Activated CD4-positive, CD25-positive, alpha-beta regulatory T cell treated with anti-CD3 and anti-CD28 coated beads, Interleukin-2, amount 50 U/mL, for 24 hours (primary cell): ENCODE data around the gene NTRK2.

Source experiments
- ATAC-seq, 2 donors: fragments of 150-1000 bp; cut with Tn5 transposase; one replicate each; pipeline ENCODE4 v1.10.0; 2021; ENCODE audit warnings: mild to moderate bottlenecking in 1 of 2, moderate library complexity in 1 of 2

Gene NTRK2

DNA sequence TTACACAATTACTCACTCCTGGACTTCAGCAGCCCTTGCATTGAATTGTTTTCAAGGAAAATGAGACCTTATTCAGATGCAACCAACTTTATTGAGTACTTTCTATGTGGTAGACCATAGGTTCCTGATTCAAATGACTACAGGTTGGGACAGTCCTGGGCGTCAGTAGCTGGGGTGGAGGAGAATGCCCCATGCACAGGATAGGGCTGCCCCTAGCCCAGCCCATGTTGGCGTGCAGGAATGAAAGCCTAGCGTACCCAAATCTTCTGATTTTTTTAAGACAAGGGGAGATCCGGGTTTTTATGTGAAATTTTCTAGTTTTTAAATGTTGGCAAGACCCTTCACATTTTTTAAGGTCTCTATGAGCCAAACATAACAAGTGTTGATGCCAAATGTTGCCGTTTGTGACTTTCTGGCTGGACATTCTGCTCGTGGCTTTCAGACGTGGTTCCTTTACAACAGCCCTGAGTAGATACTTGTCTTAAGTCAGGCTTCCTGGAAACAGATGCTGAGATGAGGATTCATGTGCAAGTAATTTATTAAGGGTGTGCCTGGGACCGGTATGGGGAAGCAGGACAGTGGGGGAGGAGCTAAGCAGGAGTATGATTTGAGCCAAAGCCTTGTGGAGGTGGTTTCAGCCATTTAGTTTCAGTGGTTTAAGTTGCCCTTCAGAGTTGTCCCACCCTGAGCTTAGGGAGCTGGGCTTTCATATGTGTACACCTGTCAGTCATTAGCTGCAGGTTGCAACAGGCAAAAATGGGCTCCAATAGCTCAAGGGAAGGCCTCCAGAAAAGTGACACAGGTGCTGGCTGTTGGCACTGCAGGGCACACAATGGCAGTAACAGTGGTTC lies 154.1 kb downstream of the NTRK2 start:
- ATAC-seq, result no peak

- no peak for ATAC-seq
Measured at GRCh38 chr9:84827216-84827765, 157.8 kb downstream of the NTRK2 start.

- no peak for ATAC-seq
Measured at GRCh38 chr9:84828046-84828445, 158.5 kb downstream of the NTRK2 start.

DNA sequence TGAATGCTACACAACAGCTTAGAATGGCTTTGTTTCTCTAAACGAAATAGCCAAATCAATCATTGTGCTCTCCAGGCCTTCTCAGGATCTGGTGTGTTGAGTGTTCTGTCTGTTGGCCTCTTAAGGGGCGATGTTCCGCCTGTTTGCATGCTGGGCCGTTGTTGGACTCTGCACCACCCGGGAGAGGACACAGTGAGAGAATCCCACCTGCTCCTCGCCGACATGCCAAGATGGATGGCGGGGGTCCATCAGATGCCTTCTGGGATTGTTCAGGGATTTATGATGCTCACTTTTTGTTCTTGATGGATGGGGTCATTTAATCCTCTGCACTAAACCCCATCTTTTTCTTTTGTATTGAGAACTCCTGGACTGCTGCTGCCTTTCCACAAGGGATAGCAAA lies 159.9 kb downstream of the NTRK2 start:
- ATAC-seq, result no peak

- ATAC-seq, result no peak
Measured at GRCh38 chr9:84829997-84830696, 160.6 kb downstream of the NTRK2 start.

DNA sequence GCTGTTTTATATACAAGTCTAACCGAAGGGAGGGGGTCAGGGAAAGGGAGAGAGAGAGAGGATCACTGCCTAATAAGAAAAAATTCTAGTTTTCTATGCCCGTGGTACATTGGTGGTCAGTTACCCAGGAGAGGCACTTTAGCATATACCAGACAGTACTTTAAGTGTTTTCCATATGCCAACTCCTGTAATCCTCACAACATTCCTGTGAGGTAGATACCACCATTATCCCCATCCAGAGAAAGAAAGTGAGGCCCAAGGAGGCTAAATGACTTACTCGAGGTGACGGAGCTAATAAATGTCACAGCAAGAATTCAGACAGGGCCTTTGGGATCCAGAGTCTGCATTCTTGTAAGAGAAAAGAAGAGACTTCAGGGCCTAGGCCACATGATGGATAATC lies 161.8 kb downstream of the NTRK2 start:
- no peak for ATAC-seq

GRCh38 chr9:84832453-84832852 lies 162.9 kb downstream of the NTRK2 start:
- no peak for ATAC-seq

DNA sequence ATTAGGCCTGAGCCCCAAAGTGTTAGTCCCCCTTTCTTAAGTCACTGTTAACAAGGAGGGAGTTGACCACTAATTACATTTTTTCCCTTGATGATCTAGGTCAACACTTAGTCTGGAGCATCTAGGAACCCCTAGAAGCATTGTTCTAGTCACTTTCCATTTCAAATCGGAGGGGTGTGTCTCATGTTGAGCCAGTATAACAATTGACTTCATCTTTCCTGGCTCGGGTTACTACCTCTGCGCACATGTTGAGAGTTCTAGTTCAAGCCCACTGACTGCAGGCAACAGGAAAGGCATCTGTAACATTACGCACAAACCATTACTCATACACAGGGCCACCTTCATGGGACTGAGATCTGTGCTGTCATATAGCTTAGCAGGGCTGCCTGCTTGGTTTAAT lies 164.9 kb downstream of the NTRK2 start:
- ATAC-seq, result no peak

- no peak for ATAC-seq
Measured at GRCh38 chr9:84835745-84836144, 166.2 kb downstream of the NTRK2 start.

DNA sequence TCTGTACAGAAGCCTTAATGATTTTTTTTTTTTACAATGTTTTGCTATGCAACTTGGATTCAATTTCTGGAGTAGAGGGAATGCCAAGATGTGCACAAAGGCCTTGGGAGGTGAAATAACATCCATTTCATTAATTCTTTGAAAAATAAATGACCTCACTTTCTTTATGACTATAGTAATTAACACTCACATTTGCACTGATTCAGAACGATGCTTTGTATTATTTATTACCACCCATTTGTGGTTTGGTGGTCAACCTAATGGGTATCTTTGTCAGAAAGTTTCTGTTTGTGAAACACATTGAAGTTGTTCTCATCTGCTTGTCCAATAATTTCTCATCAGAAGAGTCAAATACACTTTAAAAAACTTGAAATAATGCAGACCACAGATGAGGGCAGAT lies 169.3 kb downstream of the NTRK2 start:
- no peak for ATAC-seq

GRCh38 chr9:84839541-84839940 lies 170.0 kb downstream of the NTRK2 start:
- no peak for ATAC-seq

- ATAC-seq, result no peak
Measured at GRCh38 chr9:84841931-84842330, 172.4 kb downstream of the NTRK2 start.

DNA sequence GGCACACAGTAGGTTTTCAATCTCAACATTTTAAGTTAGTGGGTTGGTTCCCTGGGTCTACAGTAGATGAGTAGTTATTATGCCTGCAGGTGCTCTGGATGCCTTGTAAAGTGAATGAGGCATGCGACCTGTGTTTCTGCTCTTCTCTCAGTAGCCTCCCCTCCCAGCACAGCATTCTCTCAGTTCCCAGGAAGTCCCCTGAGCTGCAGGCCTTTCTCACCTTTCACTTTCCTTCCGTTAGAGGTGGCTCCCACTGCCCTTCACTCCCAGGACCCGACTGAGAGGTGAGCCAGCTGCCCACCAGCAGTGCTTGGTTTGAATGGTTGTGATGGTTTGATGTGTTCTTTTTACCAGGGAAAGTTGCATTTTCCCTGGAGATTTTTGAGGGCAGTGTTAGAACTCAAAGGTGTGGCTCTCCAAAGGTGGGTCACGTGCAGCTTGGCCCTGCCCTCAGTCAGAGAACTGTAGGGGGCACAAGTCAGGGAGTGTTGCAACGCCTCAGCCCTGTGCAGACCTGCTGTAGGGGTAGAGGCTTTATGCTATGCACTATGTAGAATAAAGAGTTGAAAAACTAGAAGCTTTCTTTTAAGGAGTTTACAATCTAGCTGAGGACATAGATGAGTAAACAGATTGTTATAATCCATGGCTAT lies 173.8 kb downstream of the NTRK2 start:
- no peak for ATAC-seq

- no peak for ATAC-seq
Measured at GRCh38 chr9:84845956-84846900, 176.7 kb downstream of the NTRK2 start.

- ATAC-seq, result no peak
Measured at GRCh38 chr9:84846906-84847305, 177.4 kb downstream of the NTRK2 start.

GRCh38 chr9:84849049-84849448 lies 179.5 kb downstream of the NTRK2 start:
- ATAC-seq, result no peak

DNA sequence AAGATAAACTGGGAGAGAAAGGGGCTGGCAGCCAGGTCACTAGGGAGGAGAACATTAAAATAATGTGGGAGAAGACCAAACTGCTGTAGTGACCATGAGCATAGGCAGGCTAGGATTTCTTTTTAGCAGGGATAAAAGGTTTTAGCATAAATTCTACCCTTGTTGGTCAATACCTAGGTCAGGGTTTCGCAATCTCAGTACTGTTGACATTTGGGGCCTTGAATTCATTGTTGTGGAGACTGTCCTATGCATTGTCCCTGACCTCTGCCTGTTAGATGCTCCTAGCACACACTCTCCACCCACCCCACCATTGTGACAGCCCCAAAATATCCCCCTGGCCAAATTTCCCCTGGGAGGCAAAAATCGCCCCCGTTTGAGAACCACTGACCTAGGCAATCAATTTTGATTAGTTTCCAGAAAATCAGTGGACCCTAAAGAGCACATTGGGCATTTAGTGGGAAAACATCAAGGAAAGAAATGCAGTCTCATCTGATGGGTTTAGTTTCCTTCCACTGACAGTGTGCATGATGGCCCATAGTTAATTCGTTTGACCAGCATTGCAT lies 181.4 kb downstream of the NTRK2 start:
- ATAC-seq, result no peak

DNA sequence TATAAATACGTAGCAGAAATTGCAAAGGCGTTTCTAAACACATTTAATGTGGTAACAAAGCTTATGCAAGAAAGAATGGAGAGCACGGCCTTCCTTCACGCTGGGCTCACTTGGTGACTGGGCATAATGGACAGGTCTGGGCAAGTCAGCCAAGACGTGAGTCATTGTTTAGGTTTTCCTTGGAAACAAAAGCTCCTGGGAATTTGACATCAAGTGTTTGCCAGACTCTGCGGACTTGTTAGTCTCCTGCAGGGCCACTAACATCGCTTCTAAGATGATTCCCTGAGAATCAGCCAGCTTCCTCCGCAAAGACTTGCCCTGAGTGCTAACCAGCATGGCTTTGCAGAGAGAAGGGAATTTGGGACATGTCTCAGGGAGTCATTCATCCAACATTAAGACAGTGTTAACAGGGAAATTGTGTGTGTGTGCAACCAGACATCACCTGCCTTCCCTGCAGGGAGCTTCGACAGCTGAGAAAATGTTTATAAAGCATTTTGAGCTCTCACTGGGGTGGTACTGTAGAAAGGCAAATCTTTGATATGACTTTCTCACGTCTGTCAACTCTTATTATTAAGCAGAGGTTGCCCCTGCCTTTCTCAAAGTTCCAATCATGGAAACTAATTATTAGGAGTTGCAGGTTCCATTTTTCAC lies 182.5 kb downstream of the NTRK2 start:
- ATAC-seq, result no peak

- ATAC-seq, result no peak
Measured at GRCh38 chr9:84852617-84853301, 183.2 kb downstream of the NTRK2 start.

- no peak for ATAC-seq
Measured at GRCh38 chr9:84856181-84856632, 186.7 kb downstream of the NTRK2 start.

- ATAC-seq, result no peak
Measured at GRCh38 chr9:84857211-84857610, 187.7 kb downstream of the NTRK2 start.
